ENCODE measurements around the gene IQSEC1.

DNA sequence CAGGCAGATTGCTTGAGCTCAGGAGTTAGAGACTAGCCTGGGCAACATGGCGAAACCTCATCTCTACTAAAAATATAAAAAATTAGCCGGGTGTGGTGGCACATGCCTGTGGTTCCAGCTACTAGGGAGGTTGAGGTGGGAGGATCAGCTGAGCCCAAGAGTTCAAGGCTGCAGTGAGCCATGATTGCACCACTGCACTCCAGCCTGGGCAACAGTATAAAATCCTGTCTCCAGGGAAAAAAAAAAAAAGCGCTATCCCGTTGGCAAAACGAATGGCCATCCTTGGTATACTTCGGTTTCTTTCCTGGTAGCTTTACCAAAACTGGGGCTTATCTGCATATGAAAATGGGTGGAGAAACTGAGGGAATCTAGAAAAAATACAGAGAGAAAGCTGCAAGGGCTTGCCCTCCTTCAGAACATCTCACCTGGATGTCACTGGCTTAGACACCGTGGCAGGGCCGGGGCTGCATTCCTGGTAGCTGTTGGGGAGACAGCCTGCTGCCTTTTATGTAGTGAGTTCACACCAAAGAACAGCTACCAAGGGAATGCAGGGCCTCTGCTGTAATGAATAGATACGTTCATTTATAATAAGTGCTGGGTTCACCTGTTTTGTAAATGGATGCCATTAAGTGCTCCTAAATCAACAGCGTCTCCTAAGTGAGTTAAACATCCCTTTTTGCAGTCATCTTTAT lies 96.0 kb downstream of the IQSEC1 start:
- TF ChIP-seq, protein P1, sequence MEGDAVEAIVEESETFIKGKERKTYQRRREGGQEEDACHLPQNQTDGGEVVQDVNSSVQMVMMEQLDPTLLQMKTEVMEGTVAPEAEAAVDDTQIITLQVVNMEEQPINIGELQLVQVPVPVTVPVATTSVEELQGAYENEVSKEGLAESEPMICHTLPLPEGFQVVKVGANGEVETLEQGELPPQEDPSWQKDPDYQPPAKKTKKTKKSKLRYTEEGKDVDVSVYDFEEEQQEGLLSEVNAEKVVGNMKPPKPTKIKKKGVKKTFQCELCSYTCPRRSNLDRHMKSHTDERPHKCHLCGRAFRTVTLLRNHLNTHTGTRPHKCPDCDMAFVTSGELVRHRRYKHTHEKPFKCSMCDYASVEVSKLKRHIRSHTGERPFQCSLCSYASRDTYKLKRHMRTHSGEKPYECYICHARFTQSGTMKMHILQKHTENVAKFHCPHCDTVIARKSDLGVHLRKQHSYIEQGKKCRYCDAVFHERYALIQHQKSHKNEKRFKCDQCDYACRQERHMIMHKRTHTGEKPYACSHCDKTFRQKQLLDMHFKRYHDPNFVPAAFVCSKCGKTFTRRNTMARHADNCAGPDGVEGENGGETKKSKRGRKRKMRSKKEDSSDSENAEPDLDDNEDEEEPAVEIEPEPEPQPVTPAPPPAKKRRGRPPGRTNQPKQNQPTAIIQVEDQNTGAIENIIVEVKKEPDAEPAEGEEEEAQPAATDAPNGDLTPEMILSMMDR (IDR thresholded peaks at IDR 0.05): no peak
- TF ChIP-seq SMC3 (IDR thresholded peaks at IDR 0.05): no peak
- TF ChIP-seq RARB (CRISPR knock-in tag; IDR thresholded peaks at IDR 0.05): no peak
- TF ChIP-seq, protein P2, sequence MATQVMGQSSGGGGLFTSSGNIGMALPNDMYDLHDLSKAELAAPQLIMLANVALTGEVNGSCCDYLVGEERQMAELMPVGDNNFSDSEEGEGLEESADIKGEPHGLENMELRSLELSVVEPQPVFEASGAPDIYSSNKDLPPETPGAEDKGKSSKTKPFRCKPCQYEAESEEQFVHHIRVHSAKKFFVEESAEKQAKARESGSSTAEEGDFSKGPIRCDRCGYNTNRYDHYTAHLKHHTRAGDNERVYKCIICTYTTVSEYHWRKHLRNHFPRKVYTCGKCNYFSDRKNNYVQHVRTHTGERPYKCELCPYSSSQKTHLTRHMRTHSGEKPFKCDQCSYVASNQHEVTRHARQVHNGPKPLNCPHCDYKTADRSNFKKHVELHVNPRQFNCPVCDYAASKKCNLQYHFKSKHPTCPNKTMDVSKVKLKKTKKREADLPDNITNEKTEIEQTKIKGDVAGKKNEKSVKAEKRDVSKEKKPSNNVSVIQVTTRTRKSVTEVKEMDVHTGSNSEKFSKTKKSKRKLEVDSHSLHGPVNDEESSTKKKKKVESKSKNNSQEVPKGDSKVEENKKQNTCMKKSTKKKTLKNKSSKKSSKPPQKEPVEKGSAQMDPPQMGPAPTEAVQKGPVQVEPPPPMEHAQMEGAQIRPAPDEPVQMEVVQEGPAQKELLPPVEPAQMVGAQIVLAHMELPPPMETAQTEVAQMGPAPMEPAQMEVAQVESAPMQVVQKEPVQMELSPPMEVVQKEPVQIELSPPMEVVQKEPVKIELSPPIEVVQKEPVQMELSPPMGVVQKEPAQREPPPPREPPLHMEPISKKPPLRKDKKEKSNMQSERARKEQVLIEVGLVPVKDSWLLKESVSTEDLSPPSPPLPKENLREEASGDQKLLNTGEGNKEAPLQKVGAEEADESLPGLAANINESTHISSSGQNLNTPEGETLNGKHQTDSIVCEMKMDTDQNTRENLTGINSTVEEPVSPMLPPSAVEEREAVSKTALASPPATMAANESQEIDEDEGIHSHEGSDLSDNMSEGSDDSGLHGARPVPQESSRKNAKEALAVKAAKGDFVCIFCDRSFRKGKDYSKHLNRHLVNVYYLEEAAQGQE (IDR thresholded peaks at IDR 0.05): no peak
- no peak for TF ChIP-seq HOXB13 (CRISPR knock-in tag; IDR thresholded peaks at IDR 0.05; ENCODE audit: low read depth)
- TF ChIP-seq, protein P3, sequence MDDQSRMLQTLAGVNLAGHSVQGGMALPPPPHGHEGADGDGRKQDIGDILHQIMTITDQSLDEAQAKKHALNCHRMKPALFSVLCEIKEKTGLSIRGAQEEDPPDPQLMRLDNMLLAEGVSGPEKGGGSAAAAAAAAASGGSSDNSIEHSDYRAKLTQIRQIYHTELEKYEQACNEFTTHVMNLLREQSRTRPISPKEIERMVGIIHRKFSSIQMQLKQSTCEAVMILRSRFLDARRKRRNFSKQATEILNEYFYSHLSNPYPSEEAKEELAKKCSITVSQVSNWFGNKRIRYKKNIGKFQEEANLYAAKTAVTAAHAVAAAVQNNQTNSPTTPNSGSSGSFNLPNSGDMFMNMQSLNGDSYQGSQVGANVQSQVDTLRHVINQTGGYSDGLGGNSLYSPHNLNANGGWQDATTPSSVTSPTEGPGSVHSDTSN (IDR thresholded peaks at IDR 0.05): no peak
- TF ChIP-seq JUNB (IDR thresholded peaks at IDR 0.05): no peak
- TF ChIP-seq, protein P4, sequence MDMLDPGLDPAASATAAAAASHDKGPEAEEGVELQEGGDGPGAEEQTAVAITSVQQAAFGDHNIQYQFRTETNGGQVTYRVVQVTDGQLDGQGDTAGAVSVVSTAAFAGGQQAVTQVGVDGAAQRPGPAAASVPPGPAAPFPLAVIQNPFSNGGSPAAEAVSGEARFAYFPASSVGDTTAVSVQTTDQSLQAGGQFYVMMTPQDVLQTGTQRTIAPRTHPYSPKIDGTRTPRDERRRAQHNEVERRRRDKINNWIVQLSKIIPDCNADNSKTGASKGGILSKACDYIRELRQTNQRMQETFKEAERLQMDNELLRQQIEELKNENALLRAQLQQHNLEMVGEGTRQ (IDR thresholded peaks at IDR 0.05): no peak
- no peak for TF ChIP-seq EP300 (IDR thresholded peaks at IDR 0.05)
- TF ChIP-seq ZFP36 (IDR thresholded peaks at IDR 0.05; ENCODE audit: borderline replicate concordance, partially characterized antibody): no peak
- TF ChIP-seq CBX2 (IDR thresholded peaks at IDR 0.05; ENCODE audit: borderline replicate concordance, low read depth): no peak
- no peak for TF ChIP-seq ESRRA (IDR thresholded peaks at IDR 0.05; ENCODE audit: borderline replicate concordance, low read length)

Measured in A549 (cell line).